Colon (tissue), 2 donors: Measurements from ENCODE around the gene UBN2.

Source experiments
- FAIRE-seq: peaks from 2 replicates; lab custom pipeline; 2012; peaks lifted over from hg19 to GRCh38; lab: Jason Lieb, UNC
- donor health status: control.
- donor health status: control.

UBN2 gene

DNA sequence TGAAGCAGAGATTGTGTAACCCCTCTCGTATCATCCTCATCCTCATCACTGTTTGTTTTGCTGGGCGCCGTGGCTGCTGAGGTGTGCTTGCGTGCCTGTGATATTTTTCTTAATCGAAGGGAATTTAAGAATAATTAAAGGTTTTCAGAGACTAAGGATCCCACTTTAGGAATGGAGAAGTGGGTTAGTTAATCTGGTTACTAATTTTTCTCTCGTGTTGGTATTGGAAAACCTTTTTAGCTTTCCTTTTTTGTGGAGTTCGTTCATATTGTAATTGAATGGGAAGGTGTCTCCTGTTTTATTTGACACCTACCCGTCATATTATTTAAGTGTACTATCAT lies 1.3 kb downstream of the UBN2 start:
- FAIRE-seq, result no peak

- FAIRE-seq, result no peak
Measured at GRCh38 chr7:139232904-139233303, 1.9 kb downstream of the UBN2 start.

- no peak for FAIRE-seq
Measured at GRCh38 chr7:139241258-139241657, 10.2 kb downstream of the UBN2 start.

- no peak for FAIRE-seq
Measured at GRCh38 chr7:139242741-139243281, 11.8 kb downstream of the UBN2 start.

- FAIRE-seq, result no peak
Measured at GRCh38 chr7:139245401-139245800, 14.4 kb downstream of the UBN2 start.

GRCh38 chr7:139246494-139246893 lies 15.5 kb downstream of the UBN2 start:
- FAIRE-seq, result no peak

DNA sequence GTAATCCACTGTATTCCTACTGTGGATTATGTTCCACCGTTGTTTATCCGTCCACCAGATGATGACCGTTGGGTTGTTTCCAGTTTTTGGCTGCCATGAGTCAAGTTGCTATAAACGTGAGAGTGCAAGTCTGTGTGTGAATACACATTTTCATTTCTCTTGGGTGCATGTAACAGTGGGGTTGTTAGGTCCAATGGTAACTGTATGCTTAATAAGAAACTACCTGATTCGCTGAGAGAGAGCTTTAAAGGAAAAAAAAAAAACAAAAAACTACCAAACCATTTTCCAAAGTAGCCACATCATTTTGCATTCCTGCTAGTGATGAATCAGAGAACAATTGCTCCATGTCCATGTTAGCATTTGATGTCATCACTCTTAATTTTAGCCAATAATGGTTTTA lies 15.9 kb downstream of the UBN2 start:
- no peak for FAIRE-seq

GRCh38 chr7:139249179-139249810 lies 18.3 kb downstream of the UBN2 start:
- FAIRE-seq, result no peak

DNA sequence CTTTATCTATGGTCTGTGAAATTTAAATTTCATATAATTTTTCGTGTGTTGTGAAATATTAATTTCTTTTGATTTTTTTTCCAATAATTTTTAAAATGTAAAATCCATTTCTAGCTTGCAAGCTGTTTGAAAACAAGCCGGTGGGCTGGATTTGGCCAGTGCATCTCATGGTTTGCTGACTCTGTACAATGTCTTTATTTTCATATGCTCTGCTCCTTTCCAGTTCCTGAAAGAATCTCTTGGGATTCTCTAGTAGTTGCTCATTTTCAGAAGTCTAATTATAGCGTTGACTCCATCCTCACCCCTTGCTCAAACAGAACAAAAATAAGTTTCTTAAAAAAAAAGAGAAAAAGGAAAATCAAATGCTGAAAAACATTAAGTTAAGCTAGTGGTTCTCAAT lies 21.4 kb downstream of the UBN2 start:
- no peak for FAIRE-seq

GRCh38 chr7:139254281-139254680 lies 23.2 kb downstream of the UBN2 start:
- FAIRE-seq, result no peak

GRCh38 chr7:139254728-139255127 lies 23.7 kb downstream of the UBN2 start:
- no peak for FAIRE-seq

GRCh38 chr7:139255290-139255689 lies 24.3 kb downstream of the UBN2 start:
- no peak for FAIRE-seq

- no peak for FAIRE-seq
Measured at GRCh38 chr7:139259142-139259541, 28.1 kb downstream of the UBN2 start.

GRCh38 chr7:139264220-139264619 lies 33.2 kb downstream of the UBN2 start:
- FAIRE-seq, result no peak

- FAIRE-seq, result no peak
Measured at GRCh38 chr7:139265673-139266072, 34.6 kb downstream of the UBN2 start.

DNA sequence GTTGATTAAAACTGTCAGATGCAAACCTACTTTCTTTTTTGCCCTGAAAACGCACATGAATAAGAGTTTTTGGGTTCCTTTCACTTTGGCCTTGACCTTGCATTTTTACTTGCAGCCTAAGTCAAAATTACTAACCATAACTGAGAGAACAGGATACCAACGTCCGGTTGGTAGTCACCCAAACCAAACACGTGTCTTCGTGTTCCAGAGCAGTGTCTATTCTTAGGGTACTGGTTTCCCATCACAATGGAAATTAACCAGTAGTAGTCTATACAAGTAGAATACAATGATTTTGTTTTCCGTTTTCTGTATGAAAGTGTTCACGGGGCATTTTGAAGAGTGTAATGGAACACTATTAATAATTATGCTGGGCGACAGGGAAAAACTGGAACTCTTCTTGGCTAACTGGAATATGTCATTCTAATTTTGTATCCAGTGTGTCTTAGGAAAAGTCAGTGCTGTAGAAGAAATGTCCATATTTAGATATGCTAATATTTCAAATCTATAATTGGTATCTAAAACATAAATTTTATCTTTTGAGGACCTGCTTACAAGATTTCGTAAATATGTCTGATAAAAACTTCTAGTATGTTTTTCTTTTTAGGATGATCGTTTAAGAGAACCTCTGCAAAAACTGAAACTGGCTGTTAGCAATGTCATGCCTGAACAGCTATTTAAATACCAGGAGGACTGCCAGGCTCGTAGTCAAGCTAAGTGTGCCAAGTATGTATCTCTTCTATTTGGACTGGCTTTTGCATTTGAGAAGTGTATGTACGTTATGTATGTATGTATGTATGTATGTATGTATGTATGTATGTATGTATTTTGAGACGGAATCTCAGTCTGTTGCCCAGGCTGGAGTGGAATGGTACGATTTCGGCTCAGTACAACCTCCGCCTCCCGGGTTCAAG lies 40.9 kb downstream of the UBN2 start:
- no peak for FAIRE-seq

DNA sequence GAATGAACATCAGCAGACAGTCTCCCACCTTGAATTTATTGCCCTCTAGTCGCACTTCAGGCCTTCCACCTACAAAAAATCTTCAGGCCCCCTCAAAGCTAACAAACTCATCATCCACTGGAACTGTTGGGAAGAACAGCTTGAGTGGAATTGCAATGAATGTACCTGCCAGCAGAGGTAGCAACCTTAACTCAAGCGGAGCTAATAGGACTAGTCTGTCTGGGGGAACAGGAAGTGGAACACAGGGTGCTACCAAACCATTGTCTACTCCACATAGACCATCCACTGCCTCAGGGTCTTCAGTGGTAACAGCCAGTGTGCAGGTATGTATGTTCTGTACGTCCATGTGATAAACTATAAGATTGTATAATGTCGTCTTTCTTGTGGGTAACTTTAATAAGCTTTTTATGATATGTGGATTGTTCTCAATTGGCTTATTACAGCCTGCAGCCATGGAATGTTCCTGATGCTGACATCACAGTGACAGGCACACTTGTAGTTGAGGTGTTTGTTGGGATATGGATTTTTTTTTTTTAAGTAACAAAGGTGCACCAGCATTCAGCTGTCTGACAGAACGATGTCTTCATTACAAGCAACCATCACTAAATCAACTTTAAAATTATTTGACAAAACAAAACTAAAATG lies 53.3 kb downstream of the UBN2 start:
- FAIRE-seq, result no peak

GRCh38 chr7:139286144-139286543 lies 55.1 kb downstream of the UBN2 start:
- FAIRE-seq, result no peak

DNA sequence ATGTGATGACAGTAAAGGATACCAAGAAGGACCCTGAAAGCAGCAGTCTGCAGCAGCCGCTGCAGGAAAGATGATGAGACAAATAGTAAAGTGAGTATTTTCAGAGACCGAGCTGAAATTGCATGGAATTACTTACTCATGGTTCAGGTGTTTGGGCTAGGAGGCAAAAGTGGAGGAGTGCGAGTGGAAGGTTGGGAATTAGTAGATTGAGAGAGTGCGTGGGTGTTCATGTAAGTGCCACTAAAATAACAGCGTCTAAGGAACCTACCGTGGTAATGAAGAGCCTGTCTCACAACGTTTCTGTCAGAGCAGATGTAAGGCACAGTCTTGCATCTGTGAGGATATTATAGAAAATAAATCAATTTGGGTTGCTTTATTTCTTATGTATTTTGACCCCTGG lies 61.8 kb downstream of the UBN2 start:
- FAIRE-seq, result no peak

- FAIRE-seq, result no peak
Measured at GRCh38 chr7:139293534-139293933, 62.5 kb downstream of the UBN2 start.

GRCh38 chr7:139294241-139294640 lies 63.2 kb downstream of the UBN2 start:
- FAIRE-seq, result no peak

DNA sequence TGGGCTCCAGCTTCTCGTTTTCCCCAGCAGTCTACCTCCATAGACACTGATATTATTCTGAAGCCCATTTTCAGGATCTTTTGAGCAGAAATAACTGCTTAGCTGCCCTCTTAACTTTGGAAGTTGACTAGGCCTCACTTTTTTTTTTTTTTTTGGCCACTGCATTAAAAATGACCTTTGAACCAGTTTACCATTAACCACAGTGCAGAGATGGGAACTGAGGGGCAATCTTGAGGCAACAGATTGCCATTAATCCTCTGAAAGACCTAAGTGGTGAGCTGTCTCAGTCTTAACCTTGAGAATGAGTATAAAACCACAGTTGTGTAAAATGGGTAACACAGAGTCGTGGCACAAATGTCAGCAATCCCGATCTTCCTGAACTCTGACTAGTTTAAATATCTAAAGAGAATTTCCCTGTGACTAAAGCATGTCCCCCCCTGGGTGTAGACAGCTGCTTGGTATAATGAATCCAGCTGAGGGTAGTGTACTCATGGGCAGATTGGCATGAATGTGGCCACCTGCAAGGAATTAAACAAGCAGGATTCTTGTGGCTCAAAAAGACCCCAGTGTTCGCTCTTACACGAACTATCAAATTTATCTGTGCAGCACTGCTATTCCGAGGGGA lies 64.0 kb downstream of the UBN2 start:
- no peak for FAIRE-seq

DNA sequence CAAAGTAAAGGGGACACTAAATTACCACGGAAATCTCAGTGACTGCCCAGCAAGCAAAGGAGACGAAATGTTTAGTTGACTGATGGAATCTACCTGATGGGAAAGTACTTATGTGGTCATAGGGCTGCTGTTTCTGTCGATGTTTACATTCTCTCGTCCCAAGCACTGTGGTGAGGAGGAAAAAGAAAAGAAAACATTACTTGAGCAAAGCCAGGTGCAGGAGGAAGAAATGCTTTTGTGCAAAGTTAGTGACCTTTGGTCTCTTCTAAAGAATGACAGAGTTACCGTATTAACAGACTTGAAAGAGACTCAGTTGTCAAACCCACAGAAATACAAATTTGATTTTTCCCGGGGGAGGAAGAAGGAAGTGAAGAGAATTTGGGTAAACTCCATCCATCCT lies 66.8 kb downstream of the UBN2 start:
- no peak for FAIRE-seq
